BE2C (cell line): Measurements from ENCODE around the gene TLR8.

Experiments used
- DNase-seq: peaks from one replicate; pipeline ENCODE4 v3.0.0-alpha.2; 2020
- H3K27me3 ChIP-seq: fragments of 250-450 bp; sonication (Bioruptor Pico); 2 replicates; pipeline ENCODE4 v1.5.1; 2020; ENCODE audit warnings: mild to moderate bottlenecking
- H3K36me3 ChIP-seq: fragments of 250-450 bp; sonication (Bioruptor Pico); 2 replicates; pipeline ENCODE4 v1.5.1; 2020; ENCODE audit warnings: mild to moderate bottlenecking
- H3K4me1 ChIP-seq: fragments of 250-450 bp; sonication (Bioruptor Pico); 2 replicates; pipeline ENCODE4 v1.5.1; 2020
- H3K4me3 ChIP-seq: 2 replicates; pipeline ENCODE4 v1.5.1; 2011; ENCODE audit warnings: low read depth, low read length
- H3K9me3 ChIP-seq: fragments of 250-450 bp; sonication (Bioruptor Pico); 2 replicates; pipeline ENCODE4 v1.5.1; 2020
- TF ChIP-seq, protein P1 (sequence below): IDR thresholded peaks from 2 replicates; pipeline ENCODE4 v1.5.1; 2012; ENCODE audit warnings: mild to moderate bottlenecking, low read depth, low read length

Gene TLR8

DNA sequence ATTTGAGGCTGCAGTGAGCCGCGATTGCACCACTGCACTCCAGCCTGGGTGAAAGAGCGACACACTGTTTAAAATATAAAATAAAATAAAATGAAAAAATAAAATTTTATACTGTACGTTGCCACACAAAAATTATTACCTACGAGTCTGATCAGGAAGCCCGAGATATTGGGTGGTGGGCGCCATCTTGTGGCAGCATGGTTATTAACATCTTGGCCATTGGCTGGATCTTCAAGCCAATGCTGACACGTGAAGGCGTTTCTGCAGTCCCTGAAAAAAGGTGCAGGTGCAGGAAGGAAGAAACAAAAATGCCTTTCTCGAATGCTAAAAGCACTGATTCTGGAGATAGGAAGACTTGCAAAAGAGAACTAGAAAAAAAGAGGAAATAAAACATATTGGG, 4.9 kb upstream of the TLR8 start:
- peak; percentile 55 for DNase-seq
- Histone ChIP-seq H3K4me1 (no peaks in the 10 kb centered on the region), H3K27me3 (no peaks in the 10 kb centered on the region)

DNA sequence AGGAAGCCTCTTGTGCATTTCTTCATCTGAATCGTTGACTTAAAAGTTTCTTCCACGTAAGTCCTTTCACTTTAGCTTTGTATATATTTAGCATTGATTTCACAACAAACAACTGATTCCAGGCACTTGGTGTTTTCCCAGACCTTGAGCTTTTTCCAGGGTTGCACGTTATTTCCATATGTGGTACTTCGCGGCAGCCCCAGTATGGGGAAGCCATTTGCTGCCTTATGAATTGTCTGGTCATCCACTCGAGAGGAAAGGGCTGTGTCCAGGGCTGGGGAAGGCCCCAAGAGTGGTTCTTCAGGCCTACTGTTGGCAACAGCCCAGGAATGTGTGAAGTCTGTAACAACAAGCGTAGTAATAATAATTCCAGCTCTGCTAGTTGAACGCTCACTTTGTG, 2.8 kb upstream of the TLR8 start:
- no peaks in the 10 kb centered on the region for H3K9me3 ChIP-seq
- TF ChIP-seq, protein P1, sequence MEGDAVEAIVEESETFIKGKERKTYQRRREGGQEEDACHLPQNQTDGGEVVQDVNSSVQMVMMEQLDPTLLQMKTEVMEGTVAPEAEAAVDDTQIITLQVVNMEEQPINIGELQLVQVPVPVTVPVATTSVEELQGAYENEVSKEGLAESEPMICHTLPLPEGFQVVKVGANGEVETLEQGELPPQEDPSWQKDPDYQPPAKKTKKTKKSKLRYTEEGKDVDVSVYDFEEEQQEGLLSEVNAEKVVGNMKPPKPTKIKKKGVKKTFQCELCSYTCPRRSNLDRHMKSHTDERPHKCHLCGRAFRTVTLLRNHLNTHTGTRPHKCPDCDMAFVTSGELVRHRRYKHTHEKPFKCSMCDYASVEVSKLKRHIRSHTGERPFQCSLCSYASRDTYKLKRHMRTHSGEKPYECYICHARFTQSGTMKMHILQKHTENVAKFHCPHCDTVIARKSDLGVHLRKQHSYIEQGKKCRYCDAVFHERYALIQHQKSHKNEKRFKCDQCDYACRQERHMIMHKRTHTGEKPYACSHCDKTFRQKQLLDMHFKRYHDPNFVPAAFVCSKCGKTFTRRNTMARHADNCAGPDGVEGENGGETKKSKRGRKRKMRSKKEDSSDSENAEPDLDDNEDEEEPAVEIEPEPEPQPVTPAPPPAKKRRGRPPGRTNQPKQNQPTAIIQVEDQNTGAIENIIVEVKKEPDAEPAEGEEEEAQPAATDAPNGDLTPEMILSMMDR = no peak
- no peak for DNase-seq

More for the DNA sequence above, 4.9 kb upstream of the TLR8 start:
- H3K4me3 ChIP-seq = no peak overlapping the region
- TF ChIP-seq, protein P1 = peak; percentile 59
- no peaks in the 10 kb centered on the region for H3K9me3 ChIP-seq
- no peaks in the 10 kb centered on the region for H3K36me3 ChIP-seq

DNA sequence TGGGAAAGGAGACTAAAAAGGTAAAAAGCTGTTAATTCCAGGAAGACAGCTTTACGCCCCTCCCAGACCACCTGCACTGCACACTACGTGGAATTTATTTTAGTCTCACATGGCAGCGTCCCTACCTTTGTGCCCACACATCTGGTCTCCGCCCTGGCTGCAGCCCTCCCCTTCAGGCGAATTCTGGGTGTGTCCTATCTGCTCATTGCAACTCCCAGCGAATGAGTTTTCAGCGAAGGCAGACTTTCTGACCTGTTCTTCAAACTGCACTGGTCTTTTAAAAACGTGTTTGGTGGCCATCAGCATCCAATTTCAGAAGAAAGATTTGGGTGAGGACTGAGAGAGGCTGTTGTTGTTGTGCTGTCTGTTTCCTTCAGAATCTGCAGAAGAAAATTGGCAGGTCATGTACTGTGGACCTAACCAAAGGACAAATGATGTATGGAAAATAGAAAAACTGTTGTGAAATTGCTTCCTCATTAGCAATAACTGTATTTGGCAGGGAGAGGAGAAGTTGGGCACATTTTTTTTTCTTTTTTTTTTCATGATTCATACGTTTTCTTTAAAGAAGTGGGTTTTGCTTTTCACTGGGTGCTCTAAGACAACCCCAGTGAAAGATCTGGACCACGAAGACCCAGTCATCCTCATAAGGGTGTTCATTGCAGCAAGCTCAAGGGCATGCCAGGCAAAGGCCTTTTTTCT, 4.2 kb downstream of the TLR8 start:
- DNase-seq = no peak
- Histone ChIP-seq H3K27me3 (no peaks in the 10 kb centered on the region), H3K9me3 (no peaks in the 10 kb centered on the region), H3K4me3 (no peak overlapping the region), H3K36me3 (no peaks in the 10 kb centered on the region), H3K4me1 (no peaks in the 10 kb centered on the region)
- TF ChIP-seq, protein P1 = no peak

More for the DNA sequence above, 2.8 kb upstream of the TLR8 start:
- H3K27me3 ChIP-seq = no peaks in the 10 kb centered on the region
- H3K4me3 ChIP-seq = no peak overlapping the region
- no peaks in the 10 kb centered on the region for H3K36me3 ChIP-seq
- no peaks in the 10 kb centered on the region for H3K4me1 ChIP-seq

DNA sequence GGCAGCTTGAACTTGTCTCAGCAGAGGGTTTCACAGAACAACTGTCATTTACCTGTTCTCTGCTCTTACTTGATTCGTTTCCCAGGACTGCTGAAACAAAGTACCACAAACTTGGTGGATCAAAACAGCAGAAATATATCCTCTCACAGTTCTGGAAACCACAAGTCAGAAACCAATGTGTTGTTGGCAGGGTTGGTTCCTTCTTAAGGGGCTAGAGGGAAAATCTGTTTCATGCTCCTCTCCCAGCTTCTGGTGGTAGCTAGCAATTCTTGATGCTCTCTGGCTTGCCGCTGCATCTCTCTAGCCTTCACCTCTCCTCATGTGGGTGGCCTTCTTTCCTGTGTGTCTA, 4.7 kb downstream of the TLR8 start:
- no peaks in the 10 kb centered on the region for H3K36me3 ChIP-seq
- no peak overlapping the region for H3K4me3 ChIP-seq
- H3K9me3 ChIP-seq = no peaks in the 10 kb centered on the region
- H3K27me3 ChIP-seq = no peaks in the 10 kb centered on the region
- no peak for DNase-seq
- TF ChIP-seq, protein P1 = no peak
- no peaks in the 10 kb centered on the region for H3K4me1 ChIP-seq

DNA sequence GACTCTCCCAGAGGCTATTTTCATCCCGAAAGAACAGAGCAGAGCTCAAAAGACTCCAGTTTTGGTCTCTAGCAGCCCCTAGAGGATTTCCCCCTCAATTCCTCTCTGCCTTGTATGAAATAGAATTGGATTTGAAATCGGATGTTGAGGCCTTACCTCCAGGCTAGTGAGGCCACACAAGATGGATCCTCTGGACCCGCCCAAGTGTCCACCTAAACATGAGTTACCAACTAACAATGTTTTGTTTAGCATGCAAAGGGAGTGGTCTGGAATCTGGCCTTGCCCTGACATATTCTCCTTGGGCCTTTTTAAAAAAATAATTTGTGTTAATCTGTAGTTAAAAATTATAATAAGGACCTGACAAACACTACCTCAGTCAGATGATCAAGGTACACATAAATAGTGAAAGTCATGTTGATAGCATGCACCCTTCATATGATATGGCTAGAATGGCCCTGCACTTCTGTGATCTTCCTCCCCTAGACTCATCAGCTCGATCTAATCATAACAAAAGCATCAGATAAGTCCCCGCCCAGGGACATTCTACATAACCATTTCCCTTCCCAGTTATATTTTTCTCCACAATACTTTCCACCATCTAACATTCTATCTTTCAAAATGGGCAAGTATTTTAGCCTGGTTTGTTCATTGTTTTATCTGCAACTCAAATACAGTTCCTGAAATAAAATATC, 6.5 kb downstream of the TLR8 start:
- Histone ChIP-seq H3K4me1 (no peaks in the 10 kb centered on the region), H3K9me3 (no peaks in the 10 kb centered on the region), H3K36me3 (no peaks in the 10 kb centered on the region), H3K4me3 (no peak overlapping the region), H3K27me3 (no peaks in the 10 kb centered on the region)
- TF ChIP-seq, protein P1 = no peak
- DNase-seq = no peak

DNA sequence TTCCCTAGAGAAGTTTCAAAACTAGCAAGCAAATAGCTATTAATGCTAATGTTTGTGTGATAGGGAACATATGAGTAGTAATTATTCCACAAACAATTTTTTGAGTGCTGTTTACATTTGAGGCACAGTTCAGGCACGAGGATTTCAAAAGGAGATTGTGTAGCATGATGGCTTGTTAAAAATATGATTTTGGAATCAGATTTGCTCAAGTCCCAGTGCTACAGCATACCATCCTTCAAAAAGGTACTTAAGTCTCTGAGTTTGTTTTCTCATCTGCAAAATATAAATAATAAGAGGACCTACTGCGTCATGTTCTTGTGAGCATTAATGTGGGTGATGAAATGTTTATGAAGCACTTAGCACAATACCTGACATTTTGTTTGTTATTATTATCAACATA, 11.3 kb downstream of the TLR8 start:
- TF ChIP-seq, protein P1 = no peak
- Histone ChIP-seq H3K9me3 (no peaks in the 10 kb centered on the region), H3K4me3 (no peak overlapping the region), H3K4me1 (no peaks in the 10 kb centered on the region), H3K36me3 (no peaks in the 10 kb centered on the region), H3K27me3 (peaks cover 3% of the 10 kb centered on the region; the same call in 1 of the 2 replicates)
- DNase-seq = no peak
